ENCODE measurements around the gene GFI1B. TPM values are rescaled to one million over a fixed set of nuclear protein-coding genes. Genes with fewer than 3 reads are reported as not detected.

The GFI1B gene
- total and polyA plus RNA-seq, 10 of the 15 experiments (the other 5 are each of a cell fraction or from before 2014, with no cell fraction given) = 0.04 to 0.11 (median 0.05) TPM; not detected in 7

- no peak for DNase-seq (ENCODE audit: low read depth, low spot score)
- Histone ChIP-seq H3K4me1 (ENCODE audit: control insufficient read depth, insufficient read depth, low read length) (no peaks in the 10 kb centered on the region), H3K4me2 (ENCODE audit: control insufficient read depth, insufficient read depth) (no peak overlapping the region), H3K79me2 (ENCODE audit: control insufficient read depth, insufficient read depth, low read length) (no peaks in the 10 kb centered on the region), H4K20me1 (ENCODE audit: control insufficient read depth, insufficient read depth) (no peaks in the 10 kb centered on the region), H3K9ac (ENCODE audit: control insufficient read depth, insufficient read depth, low read length) (no peak overlapping the region), H3K9me3 (replicated peaks; ENCODE audit: control insufficient read depth, insufficient read depth, low read length) (peaks cover 3% of the 10 kb centered on the region; the same call in 2 of the 3 replicates), H3K36me3 (ENCODE audit: control insufficient read depth in 2 of 2, insufficient read depth in 2 of 2, low read length in 1 of 2) (no peaks in the 10 kb centered on the region), H3K27ac (ENCODE audit: control insufficient read depth, insufficient read depth) (no peak overlapping the region), H3K27me3 (replicated peaks in 1 of 2; ENCODE audit: control insufficient read depth in 2 of 2, insufficient read depth in 2 of 2, low read length in 1 of 2) (no peaks in the 10 kb centered on the region), H3K4me3 (no peak overlapping the region), H2AFZ (ENCODE audit: control insufficient read depth, low read depth, low read length) (no peak overlapping the region)
- BruUV-seq (replicated peaks) = no TSS peak
- ChIA-PET CTCF (no interaction called here), POLR2A (no interaction called here), RAD21 (ENCODE audit: unreplicated experiment) (no interaction called here), SMC1A (ENCODE audit: uncharacterized antibody, unreplicated experiment) (interaction anchor here (0.6 kb wide), 1 partner anchor 1164 kb away, joined by 3 read pairs; no protein-coding TSS in a partner anchor)
- TF ChIP-seq GATAD2B (conservative IDR thresholded peaks at IDR 0.05; ENCODE audit: low read depth) (no peak), CEBPB (IDR thresholded peaks at IDR 0.05; ENCODE audit: borderline replicate concordance in 1 of 2, low read depth in 2 of 2, low read length in 2 of 2) (no peak), EZH2 (IDR thresholded peaks at IDR 0.05; ENCODE audit: borderline replicate concordance, control insufficient read depth, low read depth, low read length) (no peak), REST (IDR thresholded peaks at IDR 0.05; ENCODE audit: low read depth, low read length) (no peak), MEF2A (IDR thresholded peaks at IDR 0.05; ENCODE audit: insufficient read depth, low read depth, low read length) (no peak), ZNF24 (IDR thresholded peaks at IDR 0.05) (no peak), SREBF2 (IDR thresholded peaks at IDR 0.05; ENCODE audit: low read length) (no peak), HDAC2 (IDR thresholded peaks at IDR 0.05) (no peak), ETV6 (conservative IDR thresholded peaks at IDR 0.05 in 1 of 2, IDR thresholded peaks at IDR 0.05 in 1 of 2; ENCODE audit: borderline replicate concordance in 1 of 2, low read depth in 1 of 2) (no peak), RB1 (IDR thresholded peaks at IDR 0.05; ENCODE audit: borderline replicate concordance) (no peak)
- intact Hi-C loops (cut with micrococcal nuclease; ENCODE audit: unreplicated experiment) = no loop called here
- no peak for ATAC-seq
- FAIRE-seq = no peak
- in situ Hi-C loops (cut with MboI) = no loop called here
- 5% methylated on average over 2 of the region's 2 CpGs for WGBS (ENCODE audit: insufficient coverage, insufficient replicate concordance, low lambda C conversion rate, missing lambda C conversion rate)
Observed at GRCh38 chr9:132955768-132956167, 22.7 kb upstream of the GFI1B start.

Measured in GM12878 (cell line).